ENCODE measurements around the gene NCDN.

The NCDN gene

DNA sequence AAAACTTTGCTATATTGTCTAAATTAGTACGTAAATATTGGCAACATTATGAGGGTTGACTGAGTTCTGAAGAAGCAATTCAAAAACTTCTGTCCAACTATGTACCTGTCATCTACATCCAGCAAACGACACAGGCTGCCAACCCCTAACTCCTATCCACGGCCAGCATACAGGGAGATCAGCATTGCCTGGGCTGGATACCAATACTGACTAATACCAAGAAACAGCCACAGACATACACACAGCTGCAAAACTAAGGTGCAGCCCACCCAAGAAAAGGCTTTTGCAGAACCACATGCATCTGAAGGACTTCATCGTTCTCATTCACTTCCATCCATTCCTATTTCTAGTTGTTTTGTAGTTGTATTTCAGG, 2.4 kb upstream of the NCDN start:
- DNase-seq: no peak

DNA sequence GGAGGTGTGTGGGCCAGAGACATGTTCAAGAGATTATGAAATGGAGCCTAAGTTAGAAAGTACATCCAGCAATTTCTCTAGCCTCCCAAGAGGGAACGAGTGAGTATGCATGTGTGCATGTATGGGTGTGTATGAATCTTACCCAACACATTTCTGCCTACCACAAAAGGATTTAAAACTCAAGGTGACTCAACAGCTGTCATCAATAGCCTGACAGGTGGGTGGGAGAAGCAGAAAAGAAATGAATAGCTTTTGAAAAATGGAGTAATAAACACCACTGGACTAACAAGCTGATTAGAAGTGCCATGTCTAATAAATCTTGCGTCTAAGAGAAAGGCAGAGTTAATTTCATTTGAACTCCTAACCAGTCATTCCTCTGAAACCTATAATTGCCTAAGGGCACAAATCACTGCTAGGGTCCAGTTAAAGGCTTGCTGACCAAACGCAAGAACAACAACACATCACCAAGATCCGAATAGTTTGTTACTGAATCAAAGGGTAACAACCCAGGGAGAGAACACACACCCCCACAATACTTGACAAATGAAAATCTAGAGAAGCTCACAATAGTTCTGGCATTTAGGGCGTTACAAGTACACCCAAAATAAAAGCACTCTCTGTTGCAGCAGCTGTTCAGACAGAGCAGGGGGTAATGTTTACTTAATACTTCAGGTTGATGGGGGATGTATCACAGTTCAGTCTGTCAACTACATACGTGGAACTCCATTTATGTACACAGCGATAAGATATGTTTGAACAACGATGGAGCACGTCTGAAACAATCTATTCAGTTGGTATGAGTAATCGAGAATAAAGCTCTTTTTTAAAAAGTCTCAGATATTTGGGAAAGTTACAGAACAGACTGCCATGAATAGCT, 1.8 kb upstream of the NCDN start:
- DNase-seq: no peak

DNA sequence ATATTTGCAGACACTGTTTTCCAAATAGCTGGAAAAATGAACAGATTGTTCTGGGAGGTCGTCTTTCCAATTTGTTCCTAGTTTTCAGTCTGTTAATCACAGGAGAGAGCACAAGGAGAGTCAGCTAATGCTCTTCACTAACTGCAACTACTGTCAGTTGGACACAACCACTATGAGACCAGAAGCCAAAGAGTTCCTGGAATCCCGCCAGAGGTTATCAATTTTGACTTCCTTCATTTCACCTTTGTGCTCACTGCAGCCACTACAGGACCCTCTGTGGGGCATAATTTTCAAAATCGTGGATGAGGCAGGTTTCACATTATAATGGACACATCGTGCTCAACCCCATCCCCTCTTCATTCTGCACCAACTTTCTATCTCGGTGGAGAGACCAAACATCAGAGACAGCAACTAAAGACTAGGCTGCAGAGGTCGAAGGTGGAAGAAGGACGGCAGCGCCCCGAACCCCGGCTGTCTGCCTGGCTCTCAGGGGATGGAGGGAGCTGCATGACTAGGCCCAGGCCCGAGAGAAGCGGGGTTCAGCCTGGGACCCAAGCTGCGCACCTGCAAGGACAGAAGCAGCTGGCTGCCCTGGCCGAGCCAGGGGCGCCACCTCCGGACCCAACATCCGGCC, 998 bp upstream of the NCDN start:
- no peak for DNase-seq

DNA sequence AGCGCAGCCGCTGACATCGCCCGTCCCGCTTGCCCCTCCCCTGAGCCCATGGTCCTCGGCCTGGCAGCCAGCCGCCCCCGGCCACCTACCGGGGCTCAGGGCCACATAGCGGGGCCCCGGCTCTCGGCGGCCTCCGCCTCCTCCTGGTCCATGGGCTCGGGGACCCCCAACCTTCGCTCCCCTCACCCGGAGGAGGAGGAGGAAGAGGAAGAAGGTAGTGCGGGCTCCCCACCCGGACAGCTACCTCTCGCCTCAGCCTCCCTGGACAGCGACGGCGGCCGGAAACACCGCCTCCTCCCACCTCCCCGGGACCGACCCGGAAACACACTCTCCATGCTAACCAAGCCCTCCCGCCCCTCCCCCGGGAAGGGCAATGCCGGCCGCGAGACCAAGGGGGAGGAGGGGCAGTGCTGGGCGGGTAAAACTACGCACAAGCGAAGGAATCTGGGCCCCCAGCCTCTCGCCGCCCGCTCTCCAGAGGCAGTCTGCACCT, 435 bp upstream of the NCDN start, which contains the start of gene KIAA0319L:
Gene KIAA0319L (minus strand): TSS at position 286 of the 493 bp plus-strand sequence. CDS start 2,912 bp downstream, outside the sequence.
- no peak for DNase-seq

DNA sequence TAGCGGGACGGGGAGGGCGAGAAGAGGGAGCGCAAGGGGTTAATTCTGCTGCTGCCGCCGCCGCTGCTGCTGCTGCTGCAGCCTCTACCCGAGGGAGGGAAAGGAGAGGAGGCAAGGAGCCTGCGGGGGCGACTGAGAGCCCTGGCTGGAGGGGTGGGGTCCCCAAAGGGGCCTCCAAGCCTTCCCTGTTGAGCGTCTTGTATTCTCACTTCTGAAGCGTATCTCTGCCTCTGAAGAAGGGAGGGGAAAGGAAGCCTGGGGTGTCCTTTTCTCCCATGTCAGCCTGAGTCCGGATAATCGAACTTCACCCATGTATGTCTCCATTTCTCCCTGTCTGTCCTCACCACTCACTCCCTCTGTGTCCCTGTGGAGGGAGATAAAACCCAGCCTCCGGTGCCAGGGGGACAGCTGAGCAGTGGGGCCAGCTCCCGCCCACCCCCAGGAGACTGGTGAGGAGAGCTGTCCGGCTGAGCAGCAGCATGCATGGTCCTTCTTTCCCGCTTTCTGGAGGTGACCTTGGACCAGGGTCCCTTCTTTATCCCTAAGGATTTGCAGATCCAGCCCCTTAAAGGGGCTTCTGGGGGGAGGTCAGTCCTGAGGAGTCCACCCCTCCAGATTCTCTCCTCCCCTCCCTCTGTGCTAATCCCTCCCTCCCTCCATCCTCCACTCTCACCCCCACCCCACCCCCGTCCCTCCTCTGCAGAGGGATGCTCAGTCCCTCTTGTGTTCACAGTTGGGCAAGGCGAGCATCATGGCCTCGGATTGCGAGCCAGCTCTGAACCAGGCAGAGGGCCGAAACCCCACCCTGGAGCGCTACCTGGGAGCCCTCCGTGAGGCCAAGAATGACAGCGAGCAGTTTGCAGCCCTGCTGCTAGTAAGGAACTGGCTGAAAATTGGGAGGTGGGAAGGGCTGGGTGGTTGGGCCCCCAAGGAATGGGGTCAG, 1.0 kb downstream of the NCDN start:
- peak; percentile 40 for DNase-seq

DNA sequence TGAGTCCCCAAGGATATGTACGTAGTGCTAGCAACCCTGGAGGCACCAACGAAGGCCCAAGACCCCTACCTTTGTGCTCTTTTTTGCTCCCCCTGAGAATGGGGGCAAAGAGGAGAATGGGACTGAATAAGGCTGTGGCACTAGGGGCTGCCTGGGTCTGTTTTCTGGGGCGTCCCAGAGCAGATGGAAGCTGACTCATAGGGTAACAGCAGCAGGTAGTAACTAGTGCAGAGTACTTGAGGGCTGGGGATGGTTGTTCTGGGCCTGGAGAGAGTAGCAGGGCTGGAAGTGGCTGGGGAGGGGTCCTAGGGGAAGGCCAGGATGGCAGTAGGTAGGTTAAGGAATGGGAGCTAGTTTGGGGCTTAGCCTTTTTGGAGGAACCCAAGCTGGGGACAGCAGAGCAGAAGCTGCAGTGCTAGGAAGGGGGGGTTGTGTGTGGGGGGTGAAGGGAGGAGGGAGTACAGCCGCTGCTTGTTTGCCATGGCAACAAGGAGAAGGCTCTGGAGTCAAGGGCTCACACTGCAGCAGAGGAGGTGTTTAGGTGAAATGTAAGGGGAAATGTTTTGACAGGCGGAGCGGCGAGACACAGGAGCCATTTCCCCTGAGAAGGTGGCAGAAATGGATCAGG, 1.8 kb downstream of the NCDN start:
- no peak for DNase-seq

DNA sequence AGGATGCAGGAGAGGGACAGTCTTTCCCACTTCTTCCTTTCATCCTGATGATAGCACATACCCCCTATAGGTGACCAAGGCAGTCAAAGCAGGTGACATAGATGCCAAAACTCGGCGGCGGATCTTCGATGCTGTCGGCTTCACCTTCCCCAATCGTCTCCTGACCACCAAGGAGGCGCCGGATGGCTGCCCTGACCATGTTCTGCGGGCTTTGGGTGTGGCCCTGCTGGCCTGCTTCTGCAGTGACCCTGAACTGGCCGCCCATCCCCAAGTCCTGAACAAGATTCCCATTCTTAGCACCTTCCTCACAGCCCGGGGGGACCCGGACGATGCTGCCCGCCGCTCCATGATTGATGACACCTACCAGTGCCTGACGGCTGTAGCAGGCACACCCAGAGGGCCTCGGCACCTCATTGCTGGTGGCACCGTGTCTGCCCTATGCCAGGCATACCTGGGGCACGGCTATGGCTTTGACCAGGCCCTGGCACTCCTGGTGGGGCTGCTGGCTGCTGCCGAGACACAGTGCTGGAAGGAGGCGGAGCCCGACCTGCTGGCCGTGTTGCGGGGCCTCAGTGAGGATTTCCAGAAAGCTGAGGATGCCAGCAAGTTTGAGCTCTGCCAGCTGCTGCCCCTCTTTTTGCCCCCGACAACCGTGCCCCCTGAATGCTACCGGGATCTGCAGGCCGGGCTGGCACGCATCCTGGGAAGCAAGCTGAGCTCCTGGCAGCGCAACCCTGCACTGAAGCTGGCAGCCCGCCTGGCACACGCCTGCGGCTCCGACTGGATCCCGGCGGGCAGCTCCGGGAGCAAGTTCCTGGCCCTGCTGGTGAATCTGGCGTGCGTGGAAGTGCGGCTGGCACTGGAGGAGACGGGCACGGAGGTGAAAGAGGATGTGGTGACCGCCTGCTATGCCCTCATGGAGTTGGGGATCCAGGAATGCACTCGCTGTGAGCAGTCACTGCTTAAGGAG, 2.9 kb downstream of the NCDN start:
- no peak for DNase-seq

DNA sequence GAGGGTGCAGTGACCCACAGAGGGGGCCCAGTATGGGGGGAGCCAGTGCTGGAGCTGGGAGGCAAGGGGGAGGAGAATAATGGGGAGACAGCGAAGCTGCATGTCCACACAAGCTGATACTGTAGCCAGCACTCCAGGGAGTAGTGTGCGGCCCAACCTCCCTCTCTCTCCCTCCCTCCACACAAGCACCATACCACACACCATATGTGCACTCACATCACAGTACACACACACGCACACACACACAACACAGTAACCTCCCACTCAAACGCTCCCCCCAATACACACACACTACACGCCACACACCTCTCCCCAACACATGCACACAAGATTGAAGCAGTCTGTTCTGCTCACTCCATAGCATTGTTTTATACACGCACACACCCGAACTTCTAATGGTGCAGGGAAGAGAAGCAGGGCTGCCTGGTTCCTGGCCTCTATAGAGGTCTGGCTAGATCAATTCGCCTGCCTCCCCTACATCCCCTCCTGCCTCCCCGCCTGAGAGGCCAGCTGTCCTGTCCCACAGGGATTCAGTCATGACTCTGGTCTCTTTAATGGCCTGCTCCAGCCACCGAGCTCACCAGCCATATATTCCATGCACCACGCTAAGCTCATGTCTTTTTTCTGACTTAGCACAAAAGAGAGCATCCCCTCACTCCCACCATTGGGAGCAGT, 3.8 kb downstream of the NCDN start:
- no peak for DNase-seq

DNA sequence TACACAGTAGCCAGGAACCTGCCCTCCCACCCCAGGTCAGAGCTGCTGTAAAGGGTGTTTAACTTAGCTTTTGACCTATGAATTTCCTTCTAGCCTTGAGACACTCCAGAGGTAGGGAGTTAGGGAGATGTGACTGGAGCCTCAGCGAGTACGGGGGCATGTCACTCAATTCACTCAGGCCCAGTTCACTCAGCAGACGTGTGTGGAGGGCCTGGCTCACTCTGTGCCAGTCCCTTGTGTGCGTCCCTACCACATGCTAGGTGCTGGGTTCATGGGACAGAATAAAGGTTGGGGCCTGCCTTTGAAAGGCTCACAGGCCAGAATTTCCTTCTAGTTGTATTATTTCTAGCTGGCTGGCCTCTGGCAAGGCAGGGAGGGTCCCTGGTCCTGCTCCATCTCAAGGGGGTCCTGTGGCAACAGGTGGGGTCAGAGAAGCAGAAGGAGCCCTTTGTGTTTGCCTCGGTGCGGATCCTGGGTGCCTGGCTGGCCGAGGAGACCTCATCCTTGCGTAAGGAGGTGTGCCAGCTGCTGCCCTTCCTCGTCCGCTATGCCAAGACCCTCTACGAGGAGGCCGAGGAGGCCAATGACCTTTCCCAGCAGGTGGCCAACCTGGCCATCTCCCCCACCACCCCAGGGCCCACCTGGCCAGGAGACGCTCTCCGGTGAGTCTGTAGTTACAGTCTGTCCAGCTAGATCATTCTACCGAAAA, 4.5 kb downstream of the NCDN start:
- DNase-seq: no peak

DNA sequence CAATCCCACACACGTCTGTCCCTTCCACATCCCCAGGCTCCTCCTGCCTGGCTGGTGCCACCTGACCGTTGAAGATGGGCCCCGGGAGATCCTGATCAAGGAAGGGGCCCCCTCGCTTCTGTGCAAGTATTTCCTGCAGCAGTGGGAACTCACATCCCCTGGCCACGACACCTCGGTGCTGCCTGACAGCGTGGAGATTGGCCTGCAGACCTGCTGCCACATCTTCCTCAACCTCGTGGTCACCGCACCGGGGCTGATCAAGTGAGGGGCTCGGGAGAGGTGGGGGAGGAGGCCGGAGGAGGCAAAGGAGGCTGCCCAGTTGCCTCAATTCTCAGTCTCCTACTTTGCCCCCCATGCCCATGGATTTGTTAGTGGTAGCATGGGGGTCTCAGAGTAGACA, 5.6 kb downstream of the NCDN start:
- DNase-seq: no peak

DNA sequence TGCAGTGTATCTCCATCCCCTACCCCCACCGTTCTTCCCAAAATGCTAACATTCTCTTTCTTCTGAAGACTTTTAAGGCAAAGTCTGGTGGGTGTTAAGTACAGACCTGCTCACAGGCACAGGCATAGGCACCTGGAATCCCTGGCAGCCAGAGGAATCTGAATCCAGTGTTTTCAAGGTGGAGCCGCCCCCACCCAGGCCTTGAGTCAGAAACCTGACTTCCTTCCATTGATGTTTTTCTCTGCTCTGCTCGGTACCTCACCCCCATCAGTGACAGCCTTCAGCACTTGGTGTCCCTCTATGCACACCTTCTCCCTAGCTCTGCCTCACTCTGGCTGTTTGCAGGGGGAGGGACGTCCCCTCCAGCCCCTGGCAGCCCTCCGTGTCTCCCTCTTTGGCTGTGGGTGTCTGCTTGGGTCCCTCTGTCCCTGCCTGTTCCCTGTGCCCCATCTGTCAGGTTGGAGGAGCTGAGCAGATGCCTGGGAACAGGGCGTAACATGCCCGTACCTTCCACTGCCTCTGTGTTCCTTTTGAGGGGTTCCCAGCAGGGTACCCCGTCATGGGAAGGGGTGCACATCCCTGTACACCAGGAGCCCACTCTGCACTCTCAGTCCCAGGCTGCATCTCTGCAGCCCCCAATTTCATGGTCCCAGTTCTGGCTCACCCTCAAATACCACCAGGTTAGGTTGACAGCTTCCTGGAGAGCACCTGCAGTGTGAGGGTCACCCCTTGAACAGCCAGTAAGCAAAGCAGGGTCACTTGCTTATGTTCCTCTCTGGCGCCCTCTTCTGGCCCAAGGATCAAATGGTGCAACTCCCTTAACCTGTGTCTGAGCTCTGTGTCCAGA, 6.7 kb downstream of the NCDN start:
- peak; percentile 80 for DNase-seq

DNA sequence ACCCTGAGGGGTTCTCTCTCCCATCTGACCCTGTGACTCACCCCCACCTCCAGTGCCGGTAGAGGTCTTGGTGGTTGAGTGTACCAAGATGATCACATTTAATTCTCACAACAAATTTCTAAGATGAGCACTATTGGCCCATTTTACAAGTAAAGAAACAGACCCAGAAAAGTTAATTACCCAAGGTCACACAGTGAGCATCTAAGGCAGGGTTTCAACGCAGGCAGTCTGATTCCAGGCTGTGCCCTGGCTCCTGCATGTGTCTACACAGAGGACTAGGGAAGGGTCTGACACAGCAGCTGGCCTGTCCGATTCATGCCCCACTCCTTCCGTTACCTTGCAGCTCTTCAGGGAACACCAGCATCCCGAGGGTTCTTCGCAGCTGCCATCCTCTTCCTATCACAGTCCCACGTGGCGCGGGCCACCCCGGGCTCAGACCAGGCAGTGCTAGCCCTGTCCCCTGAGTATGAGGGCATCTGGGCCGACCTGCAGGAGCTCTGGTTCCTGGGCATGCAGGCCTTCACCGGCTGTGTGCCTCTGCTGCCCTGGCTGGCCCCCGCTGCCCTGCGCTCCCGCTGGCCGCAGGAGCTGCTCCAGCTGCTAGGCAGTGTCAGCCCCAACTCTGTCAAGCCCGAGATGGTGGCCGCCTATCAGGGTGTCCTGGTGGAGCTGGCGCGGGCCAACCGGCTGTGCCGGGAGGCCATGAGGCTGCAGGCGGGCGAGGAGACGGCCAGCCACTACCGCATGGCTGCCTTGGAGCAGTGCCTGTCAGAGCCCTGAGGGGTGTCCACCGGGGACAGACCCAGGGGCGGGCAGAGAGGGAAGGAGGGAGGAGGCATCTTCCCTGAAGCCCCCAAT, 7.5 kb downstream of the NCDN start:
- DNase-seq: no peak

DNA sequence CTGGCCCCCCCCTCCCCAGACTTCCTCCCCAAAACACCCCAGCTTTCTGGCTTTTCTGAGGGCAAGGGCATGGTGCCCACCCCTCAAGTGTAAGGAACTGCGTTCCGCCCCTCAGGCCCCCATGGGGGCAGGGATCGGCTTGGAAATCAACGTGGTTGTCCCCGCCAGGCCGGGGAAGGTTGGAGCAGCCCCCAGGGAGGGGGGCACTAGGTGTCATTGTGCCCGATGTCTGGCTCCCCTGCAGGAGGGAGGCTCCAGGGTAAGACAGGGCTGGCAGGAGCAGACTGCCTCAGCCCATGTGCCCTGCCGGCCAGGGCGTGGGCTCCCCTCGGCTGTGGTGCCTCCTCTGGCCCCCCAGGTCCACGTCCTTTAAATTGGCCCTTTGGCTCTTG, 8.1 kb downstream of the NCDN start:
- DNase-seq: no peak

DNA sequence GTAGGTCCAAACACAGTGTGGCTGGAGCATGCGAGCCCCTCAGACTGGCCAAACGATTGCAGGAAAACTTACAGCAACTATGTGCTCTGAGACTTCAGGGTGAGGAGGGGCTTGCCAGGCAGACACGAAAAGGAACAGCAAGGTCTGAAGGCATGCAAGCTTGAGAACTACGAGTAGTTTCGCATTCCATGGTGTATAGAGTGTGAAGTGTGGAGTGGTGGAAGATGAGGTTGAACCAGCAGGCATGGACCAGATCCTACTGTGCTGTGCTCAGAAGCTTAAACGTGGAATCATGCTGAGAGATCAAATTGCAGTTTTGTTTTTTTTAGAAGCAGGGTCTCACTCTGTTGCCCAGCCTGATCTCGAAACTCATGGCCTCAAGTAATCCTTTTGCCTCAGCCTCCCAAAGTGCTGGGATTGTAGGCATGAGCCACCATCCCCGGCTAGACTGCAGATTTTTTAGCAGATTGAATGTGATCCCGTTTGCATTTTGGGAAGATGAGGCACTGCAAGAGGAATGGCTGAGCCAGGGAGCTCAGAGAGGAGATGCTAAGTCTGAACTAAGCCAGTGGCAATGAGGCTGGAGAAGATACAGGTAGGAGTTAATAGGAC, 10.5 kb downstream of the NCDN start:
- no peak for DNase-seq

DNA sequence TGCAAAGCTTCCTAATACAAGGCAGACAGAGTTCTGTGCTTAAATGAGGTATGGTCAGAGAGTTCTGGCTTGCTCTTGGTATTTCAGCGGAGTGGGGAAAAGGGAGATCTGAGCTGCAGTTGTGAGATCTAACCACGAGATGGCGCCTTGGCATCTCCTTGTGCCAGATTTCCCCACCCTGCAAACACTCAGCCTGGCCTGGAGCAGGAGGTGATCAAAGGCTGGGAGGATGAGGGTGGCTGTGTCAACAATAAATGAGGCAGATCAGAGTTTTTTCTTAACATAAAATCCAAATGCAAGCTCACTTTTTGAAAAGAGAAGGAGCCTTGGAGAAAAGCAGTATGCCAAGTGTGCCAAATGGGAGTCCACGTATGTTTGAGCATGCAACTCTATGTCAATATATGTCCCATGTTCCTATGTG, 11.4 kb downstream of the NCDN start:
- peak; percentile 62 for DNase-seq

DNA sequence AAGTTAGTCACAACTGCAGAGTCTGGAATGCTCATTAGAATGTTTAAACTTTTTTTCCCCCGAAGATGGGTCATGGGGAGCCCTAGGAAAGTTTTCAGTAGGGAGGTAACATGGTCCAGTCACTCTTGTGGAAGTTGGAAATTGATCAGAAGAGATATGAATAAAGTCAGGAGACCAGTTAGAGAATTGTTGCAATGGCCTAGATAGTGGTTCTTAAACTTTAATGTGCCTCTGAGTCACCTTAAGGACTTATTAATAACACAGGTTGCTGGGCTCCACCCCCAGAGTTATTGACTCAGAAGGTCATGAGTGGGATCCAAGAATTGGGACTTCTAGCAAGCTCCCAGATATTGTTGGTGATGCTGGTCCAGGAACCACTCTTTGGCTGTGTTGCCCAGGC, 12.3 kb downstream of the NCDN start:
- DNase-seq: no peak

DNA sequence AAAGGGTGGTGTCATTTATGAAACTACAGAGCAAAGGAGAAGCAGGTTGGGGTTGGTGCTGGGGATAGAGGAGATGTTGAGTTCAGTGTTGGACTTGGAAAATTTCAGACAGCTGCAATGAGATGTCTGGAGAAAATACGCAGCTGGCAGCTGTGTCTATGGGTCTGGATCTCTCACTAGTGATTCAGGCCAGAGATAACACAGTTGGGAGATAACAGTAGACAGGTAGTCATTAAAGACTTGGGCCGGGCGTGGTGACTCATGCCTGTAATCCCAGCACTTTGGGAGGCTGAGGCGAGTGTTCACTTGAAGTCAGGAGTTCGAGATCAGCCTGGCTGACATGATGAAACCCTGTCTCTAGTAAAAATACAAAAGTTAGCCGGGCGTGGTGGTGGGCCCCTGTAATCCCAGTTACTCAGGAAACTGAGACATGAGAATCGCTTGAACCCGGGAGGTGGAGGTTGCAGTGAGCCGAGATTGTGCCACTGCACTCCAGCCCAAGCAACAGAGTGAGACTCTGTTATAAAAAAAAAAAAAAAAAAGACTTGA, 13.1 kb downstream of the NCDN start:
- no peak for DNase-seq
